HG03135 (cell line): ENCODE measurements around the gene ASCL5.
A peak's percentile ranks its signal among the peaks of the same experiment; 100 is the strongest.

Experiments
- ATAC-seq: cut with Tn5 transposase; IDR thresholded peaks from one replicate; pipeline ENCODE4 v1.9.1; 2021; ENCODE audit warnings: mild to moderate bottlenecking, moderate library complexity; ENCODE audit not compliant: unreplicated experiment

Gene ASCL5

DNA sequence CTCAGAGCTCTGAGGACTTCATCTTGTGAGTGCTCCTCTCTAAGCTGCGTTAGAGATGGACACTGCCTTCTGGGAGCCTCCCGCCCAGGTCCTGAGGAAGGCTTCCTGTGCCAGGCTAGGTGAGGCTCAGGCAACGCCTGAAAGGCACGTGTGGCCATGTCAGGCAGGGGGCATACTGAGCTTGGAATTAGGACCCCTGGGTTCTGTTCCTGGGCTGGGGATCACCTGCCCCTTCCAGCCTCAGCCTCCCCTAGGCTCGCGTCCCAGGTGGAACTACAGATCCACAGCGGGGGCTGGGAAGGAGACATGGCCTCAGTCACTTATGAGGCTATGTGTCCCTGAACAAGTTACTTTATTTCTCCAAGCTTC is 10.0 kb upstream of the ASCL5 start:
- ATAC-seq, result no peak

DNA sequence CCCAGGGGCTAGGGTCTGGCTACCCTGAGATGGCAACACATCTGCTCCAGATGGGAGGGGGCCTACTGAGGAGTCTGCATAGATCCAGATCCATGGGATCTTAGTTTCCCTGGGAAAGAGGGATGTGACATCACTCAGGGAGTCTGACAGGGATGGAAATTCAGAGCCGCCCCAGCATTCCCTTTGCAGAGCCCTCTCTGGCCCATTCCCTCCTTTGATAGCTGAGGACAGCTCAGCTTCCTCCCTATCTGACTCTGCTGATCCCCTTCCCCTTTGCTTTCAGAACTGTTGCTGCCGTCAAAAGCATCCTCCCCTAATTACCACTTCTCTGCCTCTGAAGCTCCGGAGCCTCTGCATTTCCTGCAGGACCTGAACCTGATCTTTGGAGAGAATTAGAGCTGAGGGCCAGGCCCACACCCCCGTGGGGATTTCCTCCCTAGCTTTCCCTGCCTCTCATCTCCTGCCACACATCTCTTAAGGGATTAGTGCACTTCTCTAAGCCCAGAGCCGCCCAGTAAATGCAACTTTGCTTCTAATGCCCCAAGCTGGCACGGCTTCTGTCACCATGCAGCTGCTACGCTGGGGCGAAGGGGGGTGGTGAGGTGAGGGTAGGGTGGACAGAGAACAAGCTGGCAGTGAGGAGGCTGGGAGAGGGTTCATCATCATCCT is 9.5 kb upstream of the ASCL5 start:
- no peak for ATAC-seq

GRCh38 chr1:201134405-201134804 is 7.4 kb upstream of the ASCL5 start:
- no peak for ATAC-seq

DNA sequence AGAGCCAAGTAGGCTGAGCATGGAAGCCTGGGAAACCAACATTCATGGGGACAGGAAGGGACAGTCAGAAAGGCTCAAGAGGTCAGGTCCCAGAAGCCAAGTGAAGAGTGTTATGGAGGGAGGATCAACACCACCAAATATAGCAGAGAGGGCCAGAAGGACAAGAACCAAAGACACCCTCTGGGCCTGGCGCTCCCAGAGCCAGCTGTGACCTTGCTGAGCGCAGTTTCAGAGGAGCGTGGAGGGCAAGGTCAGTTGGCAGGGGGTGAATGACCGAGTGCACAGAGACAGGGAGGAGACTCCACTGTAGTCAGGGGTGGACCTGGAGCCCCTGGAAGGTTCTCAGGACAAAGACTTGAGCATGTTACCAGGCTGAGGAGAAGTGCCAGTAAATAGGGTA is 4.4 kb upstream of the ASCL5 start:
- ATAC-seq, result no peak

DNA sequence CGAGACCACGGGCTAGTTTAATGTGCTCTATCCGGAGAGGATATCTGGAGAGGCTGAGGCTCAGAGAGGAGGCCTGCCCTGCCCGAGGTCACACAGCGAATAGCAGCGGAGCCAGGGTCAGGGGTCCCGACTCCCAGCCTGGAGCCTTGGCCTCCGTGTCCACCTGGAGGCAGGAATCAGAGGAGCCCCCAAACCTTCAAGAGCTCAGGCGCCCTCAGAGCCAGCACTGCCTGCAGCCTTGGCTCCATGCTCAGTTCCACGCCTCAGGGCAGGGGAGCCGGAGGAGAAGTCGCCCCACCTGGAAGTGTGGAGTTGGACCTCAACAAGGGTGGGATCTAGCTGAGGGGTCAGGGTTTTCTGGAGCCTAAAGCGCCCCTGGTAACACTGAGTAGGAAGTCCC is 2.0 kb upstream of the ASCL5 start:
- ATAC-seq, result no peak

GRCh38 chr1:201128476-201128875 is 1.5 kb upstream of the ASCL5 start:
- ATAC-seq, result no peak

GRCh38 chr1:201127755-201128455 is 921 bp upstream of the ASCL5 start:
- no peak for ATAC-seq

- no peak for ATAC-seq
These were observed 537 bp downstream of the ASCL5 start for GRCh38 chr1:201126463-201126831.

DNA sequence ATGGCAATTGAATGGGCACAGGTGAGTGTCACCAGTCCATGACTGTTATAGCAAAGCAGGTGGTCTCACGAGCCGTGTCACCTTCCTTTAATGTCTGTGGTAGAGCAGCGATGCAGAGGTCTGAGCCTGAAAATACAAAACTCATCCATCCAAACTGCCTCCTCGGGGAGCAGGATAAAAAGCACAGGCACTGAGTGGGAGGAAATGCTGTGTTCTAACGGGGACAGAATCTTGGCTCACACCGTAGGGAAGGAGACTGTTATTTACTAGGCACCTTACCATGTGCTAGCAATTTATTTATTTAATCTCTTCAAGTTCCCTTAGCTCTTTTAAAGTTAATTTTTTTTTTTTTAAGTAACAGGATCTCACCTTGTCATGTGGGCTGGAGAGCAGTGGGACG is 1.2 kb downstream of the ASCL5 start:
- no peak for ATAC-seq

DNA sequence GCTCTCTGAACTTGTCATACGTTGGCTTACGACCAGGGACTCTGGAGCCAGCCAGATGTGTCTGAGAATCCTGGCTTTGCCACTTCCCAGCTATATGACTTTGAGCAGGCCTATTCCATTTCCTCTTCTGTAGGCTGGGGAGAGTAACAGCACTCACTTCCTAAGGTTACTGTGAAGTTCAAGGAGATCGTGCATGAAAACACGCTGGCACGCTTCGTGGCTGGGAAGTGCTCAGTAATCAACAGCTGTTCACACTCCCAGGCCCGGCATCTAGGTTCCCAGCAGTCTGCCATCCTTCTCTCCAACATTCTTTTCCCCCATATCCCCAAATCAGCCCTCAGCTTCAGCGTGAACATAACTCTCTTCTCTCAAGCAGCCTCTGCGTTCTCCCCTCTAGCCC is 2.0 kb downstream of the ASCL5 start:
- ATAC-seq, result no peak

DNA sequence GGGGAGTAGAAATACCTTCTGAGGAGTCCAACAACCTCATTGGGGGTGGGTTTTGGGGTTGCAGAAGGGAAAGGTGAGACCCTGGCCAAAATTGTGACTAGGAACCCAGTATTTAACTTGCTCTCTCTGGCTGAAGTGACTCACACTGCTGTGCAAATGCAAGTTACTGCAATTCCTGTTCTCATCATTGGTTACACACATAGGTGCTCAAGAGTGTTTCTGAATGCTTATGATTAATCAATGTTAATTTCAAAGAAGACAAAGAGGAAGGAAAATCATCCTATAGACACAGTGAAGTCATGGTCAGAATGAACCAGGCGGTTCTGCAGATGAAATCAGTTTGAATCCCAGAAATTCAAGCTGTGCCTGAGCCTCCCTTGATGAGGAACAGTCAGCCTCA is 3.1 kb downstream of the ASCL5 start:
- no peak for ATAC-seq

DNA sequence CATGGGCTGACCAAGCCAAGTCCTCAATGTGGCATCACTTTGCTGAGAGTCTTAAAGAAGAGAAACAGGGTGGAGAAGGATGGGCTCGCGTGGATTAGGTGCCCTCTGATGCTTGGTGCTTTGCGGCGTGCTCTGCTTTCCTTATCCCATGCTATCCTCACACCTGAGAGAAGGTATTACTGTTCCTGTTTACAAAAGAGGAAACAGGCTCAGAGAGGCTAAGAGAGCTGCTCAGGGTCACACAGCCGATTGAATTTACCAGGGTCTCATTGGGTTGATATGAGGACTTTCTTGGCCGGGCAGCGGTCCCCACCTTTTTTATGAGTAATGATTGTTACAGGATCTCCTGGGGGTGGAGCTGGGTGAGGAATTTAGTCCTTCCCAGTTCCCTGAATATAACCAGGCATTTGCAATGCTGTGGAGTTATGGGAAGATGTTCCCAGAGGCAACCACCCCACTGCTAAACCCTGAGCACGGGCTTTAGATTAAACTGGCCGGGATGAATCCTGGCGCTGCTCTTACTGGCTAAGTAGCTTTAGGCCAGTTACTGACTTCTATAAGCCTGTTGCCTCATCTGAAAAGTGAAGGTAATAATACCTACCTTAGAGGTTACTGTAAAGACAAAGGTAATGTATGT is 4.5 kb downstream of the ASCL5 start:
- ATAC-seq, result no peak

GRCh38 chr1:201119206-201120197 is 7.5 kb downstream of the ASCL5 start:
- no peak for ATAC-seq

DNA sequence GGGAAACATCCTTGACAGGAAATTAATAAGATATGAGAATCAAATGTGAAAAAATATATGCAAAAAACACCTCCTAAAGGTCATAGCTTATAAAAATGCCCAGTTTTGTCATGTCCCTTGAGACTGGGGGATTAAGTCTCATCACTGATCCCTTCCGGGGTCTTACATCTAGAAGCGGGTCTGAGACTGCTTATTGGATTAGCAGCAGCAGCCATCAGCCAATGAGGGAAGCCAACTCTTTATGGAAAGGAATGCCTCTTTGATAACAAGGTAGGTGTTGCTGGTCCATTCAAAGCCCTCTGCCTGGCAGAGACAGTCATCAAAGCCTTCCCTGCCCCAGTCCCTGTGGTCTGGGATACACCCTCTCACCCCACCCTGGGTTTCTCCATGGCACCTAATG is 10.9 kb downstream of the ASCL5 start:
- ATAC-seq, result no peak

DNA sequence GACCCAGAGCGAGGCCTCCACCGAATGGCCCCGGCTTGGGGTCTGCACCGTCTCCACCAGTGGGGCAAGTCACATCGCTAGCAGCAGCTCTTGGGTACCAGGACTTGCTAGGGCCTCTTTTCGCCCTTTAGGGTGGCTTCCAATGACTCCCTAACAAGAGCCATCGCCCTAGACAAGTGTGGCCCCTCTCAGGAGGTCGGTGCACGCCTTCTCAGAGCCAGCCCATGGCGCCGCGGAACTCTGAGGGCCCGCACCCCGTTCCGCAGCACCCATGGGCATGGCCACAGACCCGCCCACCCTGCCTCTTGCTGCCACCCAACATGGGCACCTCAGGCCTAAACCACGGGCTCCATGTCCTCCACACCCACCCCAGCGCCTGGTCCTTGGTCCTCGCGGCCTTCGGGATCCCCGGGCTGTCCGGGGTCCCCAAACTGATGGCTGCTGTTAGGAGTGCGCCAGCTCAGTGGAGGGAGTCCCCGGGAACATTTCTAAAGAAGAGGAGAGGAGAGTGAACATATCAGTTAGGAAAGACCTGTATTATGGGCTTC is 11.5 kb downstream of the ASCL5 start:
- no peak for ATAC-seq

- ATAC-seq, result peak; percentile 87
These were observed 12.5 kb downstream of the ASCL5 start for GRCh38 chr1:201114245-201115131.

DNA sequence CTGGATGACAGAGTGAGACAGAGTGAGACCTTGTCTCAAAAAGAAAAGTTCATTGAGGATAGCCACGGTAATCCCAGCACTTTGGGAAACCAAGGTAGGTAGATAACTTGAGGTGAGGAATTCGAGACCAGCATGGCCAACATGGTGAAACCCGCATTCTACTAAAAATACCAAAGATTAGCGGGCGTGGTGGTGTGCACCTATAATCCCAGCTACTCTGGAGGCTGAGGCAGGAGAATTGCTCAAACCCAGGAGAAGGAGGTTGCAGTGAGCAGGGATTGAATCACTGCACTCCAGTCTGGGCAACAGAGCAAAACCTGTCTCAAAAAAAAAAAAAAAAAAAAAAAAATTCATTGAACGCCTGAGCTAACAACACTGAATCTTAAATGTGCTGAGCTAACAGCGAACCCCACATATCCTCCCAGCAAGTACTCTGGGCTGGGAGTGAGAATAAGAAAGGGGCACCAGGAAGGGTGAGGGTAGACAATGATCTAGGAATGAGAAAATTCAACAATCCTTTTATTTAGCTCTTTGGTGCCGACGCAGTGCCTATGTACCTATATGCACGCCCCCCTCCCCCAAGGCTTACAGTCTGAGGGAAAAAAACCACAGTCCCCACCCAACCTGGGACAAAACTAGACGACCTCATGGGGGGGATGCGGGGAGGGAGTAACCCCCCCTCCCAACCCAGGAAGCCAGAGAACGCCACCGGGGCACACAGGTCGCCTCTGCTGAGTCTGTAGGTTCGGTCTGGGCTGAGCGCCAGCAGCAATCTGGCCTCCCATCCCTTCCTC is 13.3 kb downstream of the ASCL5 start:
- no peak for ATAC-seq

DNA sequence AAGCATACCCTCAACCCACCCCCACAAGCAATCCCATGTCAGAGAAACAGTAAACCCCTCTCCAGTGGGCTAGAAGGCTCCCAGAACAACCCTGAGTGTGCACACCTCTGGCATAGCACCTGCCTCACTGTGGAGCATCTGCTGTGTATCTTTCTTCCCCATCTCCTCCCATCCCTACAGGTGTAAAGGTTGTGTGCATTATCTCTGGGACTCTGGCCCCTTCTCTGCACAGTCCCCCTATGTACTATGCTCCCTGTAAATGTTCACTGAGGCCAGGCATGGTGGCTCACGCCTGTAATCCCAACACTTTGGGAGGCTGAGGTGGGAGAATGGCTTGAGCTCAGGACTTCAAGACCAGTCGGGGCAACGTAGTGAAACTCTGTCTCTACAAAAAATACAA is 14.1 kb downstream of the ASCL5 start:
- no peak for ATAC-seq

DNA sequence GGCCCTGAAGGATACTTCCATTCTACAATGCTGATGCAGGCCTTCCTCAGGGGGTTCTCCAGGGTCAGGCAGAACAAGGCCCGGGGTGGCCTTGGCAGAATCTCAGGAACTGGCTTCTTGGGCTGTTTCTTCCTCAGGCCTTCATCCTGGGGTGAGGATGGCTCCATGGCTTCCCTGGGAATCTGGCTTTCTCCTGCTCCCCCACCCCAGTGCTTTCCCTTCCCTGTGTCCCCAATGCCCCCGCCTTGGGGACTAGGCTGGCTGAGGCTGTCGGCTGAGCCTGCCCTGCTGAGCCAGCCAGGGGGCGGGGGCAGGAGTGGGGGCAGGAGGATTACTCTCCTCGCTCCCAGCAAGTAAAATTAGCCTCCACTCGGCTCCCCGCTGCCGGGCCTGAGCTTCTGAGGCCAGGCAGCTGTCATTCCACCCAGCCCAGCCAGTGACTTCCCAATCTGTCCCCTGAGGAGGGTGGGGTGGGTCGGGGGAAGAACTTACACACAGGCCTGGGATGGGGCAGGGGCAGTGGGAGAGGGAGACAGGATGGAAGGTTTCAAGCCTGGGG is 14.7 kb downstream of the ASCL5 start, which contains the start of gene CACNA1S:
TSS of gene CACNA1S (minus strand) at position 254 of the 559 bp plus-strand sequence. CDS start at position 167, 87 bp downstream.
- no peak for ATAC-seq
